ENCODE results near the gene RSPH9. TPM values are rescaled to one million over a fixed set of nuclear protein-coding genes. Genes with fewer than 3 reads are reported as not detected.

The RSPH9 gene
- total and polyA plus RNA-seq, 2 donors (not counting 3 experiments of a cell fraction or from before 2014, with no cell fraction given), result 0.18 to 0.27 TPM

- DNase-seq (ENCODE audit: low read depth, low spot score) (no peak), FAIRE-seq (no peak)
- no peaks in the 10 kb centered on the region for H4K20me1 ChIP-seq (replicated peaks; ENCODE audit: control insufficient read depth, extremely low read depth, insufficient read depth, low read length)
- no peaks in the 10 kb centered on the region for H3K9me1 ChIP-seq (replicated peaks; ENCODE audit: control insufficient read depth, extremely low read depth, insufficient read depth, low read length)
- ChIA-PET POLR2A (no interaction called here), CTCF (interaction anchor here (1.4 to 7.7 kb wide), 2 partner anchors 9 to 94 kb away, joined by 3 to 49 read pairs; no protein-coding TSS in a partner anchor)
- no peak overlapping the region for H3K4me2 ChIP-seq (ENCODE audit: insufficient read depth, low read length)
- H3K36me3 ChIP-seq (ENCODE audit: control insufficient read depth in 2 of 2, extremely low read depth in 1 of 2, insufficient read depth in 2 of 2, low read length in 2 of 2), result peaks cover 9 to 45% of the 10 kb centered on the region in 2 experiments
- dilution Hi-C loops (cut with MboI; ENCODE audit: extremely low pct_ligation_motif_present, low sequenced_read_pairs) (no loop called here), intact Hi-C loops (cut with micrococcal nuclease) (no loop called here)
- no peak for TF ChIP-seq JUN (IDR thresholded peaks at IDR 0.05; ENCODE audit: borderline replicate concordance, insufficient read depth, insufficient read length, low read depth)
- no peak for TF ChIP-seq CTCF (IDR thresholded peaks at IDR 0.05; ENCODE audit: extremely low read depth in 1 of 2, insufficient read depth in 1 of 2, low read depth in 1 of 2, low read length in 2 of 2)
- TF ChIP-seq MYC (IDR thresholded peaks at IDR 0.05; ENCODE audit: low read depth, low read length), result no peak
- no peak for TF ChIP-seq EZH2 (IDR thresholded peaks at IDR 0.05; ENCODE audit: borderline replicate concordance, low read depth, low read length, severe bottlenecking)
- TF ChIP-seq FOS (IDR thresholded peaks at IDR 0.05; ENCODE audit: borderline replicate concordance, insufficient read depth, low read length), result no peak
- no peak for TF ChIP-seq POLR2AphosphoS5 (IDR thresholded peaks at IDR 0.05; ENCODE audit: insufficient read depth, low read depth, low read length)
- no peak for TF ChIP-seq MAX (IDR thresholded peaks at IDR 0.05; ENCODE audit: insufficient read depth, insufficient read length)
- no peak for TF ChIP-seq GATA2 (IDR thresholded peaks at IDR 0.05; ENCODE audit: insufficient read depth, insufficient read length, low read depth, low read length)
- no peak for TF ChIP-seq POLR2A (IDR thresholded peaks at IDR 0.05; ENCODE audit: low read depth, low read length)
- H3K79me2 ChIP-seq (ENCODE audit: control insufficient read depth, insufficient read depth, low read length), result peaks cover 6% of the 10 kb centered on the region
- BruUV-seq (replicated peaks), result no TSS peak
- no peak overlapping the region for H3K9ac ChIP-seq (replicated peaks; ENCODE audit: extremely low read depth, insufficient read depth, low read length)
- no peak overlapping the region for H3K4me3 ChIP-seq (replicated peaks in 1 of 3; ENCODE audit: insufficient read depth in 1 of 3, low read depth in 1 of 3, low read length in 3 of 3)
- no peak overlapping the region for H2AFZ ChIP-seq (ENCODE audit: low read depth, low read length)
- no peaks in the 10 kb centered on the region for H3K27me3 ChIP-seq (ENCODE audit: control insufficient read depth in 2 of 2, insufficient read depth in 2 of 2, low read length in 2 of 2)
- H3K4me1 ChIP-seq (ENCODE audit: control insufficient read depth, extremely low read depth, insufficient read depth, low read length), result no peaks in the 10 kb centered on the region
- H3K27ac ChIP-seq (ENCODE audit: insufficient read depth, low read depth, low read length), result no peak overlapping the region
- H3K9me3 ChIP-seq (replicated peaks; ENCODE audit: control insufficient read depth, insufficient read depth, low read length), result no peaks in the 10 kb centered on the region
Measured at GRCh38 chr6:43676962-43677606, 32.2 kb downstream of the RSPH9 start.

All from endothelial cell of umbilical vein (primary cell).